Measurements from ENCODE around the gene LRRC8C. TPM values are rescaled to one million over a fixed set of nuclear protein-coding genes. Genes with fewer than 3 reads are reported as not detected.
"Not testable (repeated sequence)": the region's sequence is repeated elsewhere in the genome, so short reads cannot be mapped to it uniquely, and the experiment has no call there.

The LRRC8C gene
- total and polyA plus RNA-seq, 2 donors (not counting 1 experiment from before 2014, with no cell fraction given): 3.9 to 6.8 TPM

- H3K79me2 ChIP-seq (ENCODE audit: control insufficient read depth, insufficient read depth, low read length): no peaks in the 10 kb centered on the region
Observed at GRCh38 chr1:89590341-89591080, 42.4 kb upstream of the LRRC8C start.

GRCh38 chr1:89592861-89593302, 40.0 kb upstream of the LRRC8C start:
- H3K4me1 Mint-ChIP-seq; H3K9me3 Mint-ChIP-seq (ENCODE audit: insufficient read depth); H2AFZ ChIP-seq (ENCODE audit: insufficient read depth, low read depth, low read length, poor library complexity, severe bottlenecking); H3K4me2 ChIP-seq (replicated peaks; ENCODE audit: low read depth, low read length, poor library complexity, severe bottlenecking); H3K9me3 ChIP-seq (ENCODE audit: control extremely low read depth in 1 of 3, control insufficient read depth in 2 of 3, insufficient read depth in 1 of 3, low read length in 2 of 3); H3K27me3 ChIP-seq (replicated peaks in 1 of 4; ENCODE audit: control extremely low read depth in 1 of 4, control insufficient read depth in 3 of 4, insufficient read depth in 4 of 4, low read length in 3 of 4); intact Hi-C loops (cut with micrococcal nuclease); H3K4me3 ChIP-seq (ENCODE audit: control extremely low read depth in 1 of 5, extremely low read depth in 1 of 5, insufficient read depth in 1 of 5, low read depth in 2 of 5, low read length in 4 of 5); H3K27ac ChIP-seq (ENCODE audit: low read length in 2 of 2); H3K79me2 ChIP-seq (ENCODE audit: control insufficient read depth, insufficient read depth, low read length); H3K4me3 Mint-ChIP-seq; H3K4me1 ChIP-seq (ENCODE audit: control insufficient read depth in 2 of 2, insufficient read depth in 2 of 2, low read length in 2 of 2); H3K9ac ChIP-seq (ENCODE audit: low read length); H3K27ac Mint-ChIP-seq; ATAC-seq (ENCODE audit: low read depth); POLR2A ChIA-PET; DNase-seq; H3K36me3 ChIP-seq (replicated peaks in 1 of 2; ENCODE audit: control extremely low read depth in 1 of 2, control insufficient read depth in 1 of 2, extremely low read depth in 1 of 2, insufficient read depth in 2 of 2, low read length in 1 of 2); H4K20me1 ChIP-seq (ENCODE audit: control insufficient read depth, insufficient read depth, low read length, poor library complexity, severe bottlenecking); H3K27me3 Mint-ChIP-seq: not testable (repeated sequence)
- WGBS (ENCODE audit: insufficient coverage): 95% methylated on average over 13 of the region's 13 CpGs
- CTCF ChIA-PET: interaction anchor here (0.9 to 1.0 kb wide), 2 partner anchors 11 to 109 kb away, joined by 3 read pairs; no protein-coding TSS in a partner anchor

More at GRCh38 chr1:89590341-89591080, 42.4 kb upstream of the LRRC8C start:
- no peak overlapping the region for H3K9ac ChIP-seq (ENCODE audit: low read length)
- DNase-seq: no peak
- H2AFZ ChIP-seq (ENCODE audit: insufficient read depth, low read depth, low read length, poor library complexity, severe bottlenecking): no peak overlapping the region
- no peak for TF ChIP-seq EZH2 (IDR thresholded peaks at IDR 0.05; ENCODE audit: borderline replicate concordance, insufficient read depth, low read depth, low read length, poor library complexity, severe bottlenecking)
- no peak for TF ChIP-seq CTCF (IDR thresholded peaks at IDR 0.05)
- no peaks in the 10 kb centered on the region for H3K9me3 ChIP-seq (ENCODE audit: control extremely low read depth in 1 of 3, control insufficient read depth in 2 of 3, insufficient read depth in 1 of 3, low read length in 2 of 3)
- Mint-ChIP-seq H3K27ac (no peak overlapping the region), H3K4me1 (peaks cover 5% of the 10 kb centered on the region), H3K9me3 (ENCODE audit: insufficient read depth) (no peaks in the 10 kb centered on the region), H3K4me3 (no peak overlapping the region), H3K27me3 (no peaks in the 10 kb centered on the region)
- H3K4me1 ChIP-seq (ENCODE audit: control insufficient read depth in 2 of 2, insufficient read depth in 2 of 2, low read length in 2 of 2): no peaks in the 10 kb centered on the region
- ATAC-seq (ENCODE audit: low read depth): no peak
- POLR2A ChIA-PET: no interaction called here
- H3K27me3 ChIP-seq (replicated peaks in 1 of 4; ENCODE audit: control extremely low read depth in 1 of 4, control insufficient read depth in 3 of 4, insufficient read depth in 4 of 4, low read length in 3 of 4): no peaks in the 10 kb centered on the region
- CTCF ChIA-PET: interaction anchor here (0.7 to 2.2 kb wide), 4 partner anchors 8 to 172 kb away, joined by 3 to 5 read pairs (median 4); no protein-coding TSS in a partner anchor
- 79% methylated on average over 2 of the region's 6 CpGs for WGBS (ENCODE audit: insufficient coverage)
- no peak overlapping the region for H3K4me2 ChIP-seq (replicated peaks; ENCODE audit: low read depth, low read length, poor library complexity, severe bottlenecking)
- no peak overlapping the region for H3K27ac ChIP-seq (ENCODE audit: low read length in 2 of 2)
- peaks cover 3 to 5% of the 10 kb centered on the region in 2 experiments for H3K36me3 ChIP-seq (replicated peaks in 1 of 2; ENCODE audit: control extremely low read depth in 1 of 2, control insufficient read depth in 1 of 2, extremely low read depth in 1 of 2, insufficient read depth in 2 of 2, low read length in 1 of 2)
- no peaks in the 10 kb centered on the region for H4K20me1 ChIP-seq (ENCODE audit: control insufficient read depth, insufficient read depth, low read length, poor library complexity, severe bottlenecking)
- intact Hi-C loops (cut with micrococcal nuclease): no loop called here
- no peak overlapping the region for H3K4me3 ChIP-seq (ENCODE audit: control extremely low read depth in 1 of 5, extremely low read depth in 1 of 5, insufficient read depth in 1 of 5, low read depth in 2 of 5, low read length in 4 of 5)
